Cardiac septum (tissue), 1 donor: ENCODE data around the gene CHAT. TPM values are rescaled to one million over a fixed set of nuclear protein-coding genes. Genes with fewer than 3 reads are reported as not detected.

Experiments
- DNase-seq: peaks from one replicate; pipeline ENCODE4 v3.0.0-alpha.2; 2020; ENCODE audit warnings: low spot score
- intact Hi-C: fragments of 100-400 bp; cut with DNase I; formaldehyde crosslinking; loops from one replicate; pipeline ENCODE4 v1.14.0; 2022
- long read RNA-seq: library from polyadenylated mRNA; unstranded; transcript quantifications from one replicate; pipeline ENCODE4 v2.0.0, GENCODE V29; 2021
- total RNA-seq: library from RNA; stranded (reverse); fragmentation: NEBNext Ultra II Directional; extraction: Animal tissue kit (Norgen Biotek cat#: 25700); gene quantifications from one replicate; pipeline ENCODE4 v1.2.1, GENCODE V29; 2021
- donor health status: DM: no; HTN: no; CAD: no.

The CHAT gene
- not detected for total RNA-seq
- long read RNA-seq = 0 reads

- peak; percentile 39 for DNase-seq
- intact Hi-C loops = no loop called here
Observed at GRCh38 chr10:49613882-49614241, at the start of gene CHAT. CHAT (plus strand) TSS chr10:49614037; CDS start chr10:49614190, 153 bp downstream.

DNA sequence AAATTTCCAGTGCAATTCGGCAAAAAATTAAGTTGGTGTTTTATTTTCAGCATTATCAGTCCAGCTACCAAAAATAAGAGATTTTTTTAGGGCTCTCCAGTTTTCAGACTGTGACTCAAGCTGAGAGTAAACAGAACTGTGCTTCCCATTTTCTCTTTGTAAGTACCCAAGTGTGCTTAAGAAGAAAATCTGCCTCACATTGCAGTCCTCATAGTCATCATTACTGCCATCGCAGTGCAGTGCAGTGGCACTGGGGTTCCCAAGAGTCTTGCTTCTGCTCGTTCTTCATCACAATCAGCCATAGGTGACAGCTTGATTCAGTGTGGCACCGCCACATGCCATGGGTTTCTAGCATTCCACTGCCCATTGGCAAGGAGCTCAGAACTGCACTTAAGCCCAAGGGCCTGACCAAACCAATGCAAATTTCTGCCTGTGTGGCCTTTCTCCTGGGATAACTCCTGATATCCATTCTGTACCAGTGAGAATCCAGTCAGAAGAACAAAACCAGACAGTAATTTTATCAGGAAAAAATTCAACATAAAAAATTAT lies 49.3 kb upstream of the CHAT start:
- DNase-seq = no peak
- intact Hi-C loops = no loop called here

DNA sequence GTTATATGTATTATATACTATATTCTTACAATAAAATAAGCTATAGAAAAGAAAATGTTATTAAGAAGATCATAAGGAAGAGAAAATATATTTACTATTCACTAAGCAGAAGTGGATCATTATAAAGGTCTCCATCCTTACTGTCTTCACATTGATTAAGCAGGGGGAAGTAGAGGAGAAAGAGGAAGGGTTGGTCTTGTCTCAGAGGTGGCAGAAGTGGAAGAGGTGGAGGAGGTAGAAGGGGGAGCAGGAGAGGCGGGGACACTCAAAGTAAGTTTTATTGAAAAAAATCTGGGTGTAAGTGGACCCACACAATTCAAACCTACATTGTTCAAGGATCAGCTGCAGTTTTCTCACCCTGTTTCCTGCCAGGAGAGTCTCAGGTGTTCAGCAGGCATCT lies 46.0 kb upstream of the CHAT start:
- intact Hi-C loops = no loop called here
- DNase-seq = no peak

DNA sequence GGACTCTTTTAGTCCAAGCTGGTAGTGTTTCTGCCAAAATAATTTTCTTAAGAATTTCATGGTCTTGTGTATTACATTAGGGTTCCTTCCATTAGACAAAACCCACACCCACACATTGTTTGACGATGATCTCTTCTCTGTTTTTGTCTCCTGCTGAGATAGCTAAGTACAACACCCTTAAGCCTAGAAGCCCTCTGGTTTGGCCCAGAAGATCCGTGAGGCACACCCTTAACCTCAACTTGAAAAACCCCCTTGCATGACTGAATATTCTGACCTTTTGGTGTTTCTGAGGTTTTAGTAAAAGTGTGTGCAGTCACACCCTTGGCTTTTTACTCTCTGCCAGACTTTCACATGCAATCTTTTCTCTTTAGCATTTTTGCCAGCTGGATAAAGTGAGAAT lies 45.6 kb upstream of the CHAT start:
- intact Hi-C loops = no loop called here
- DNase-seq = no peak

DNA sequence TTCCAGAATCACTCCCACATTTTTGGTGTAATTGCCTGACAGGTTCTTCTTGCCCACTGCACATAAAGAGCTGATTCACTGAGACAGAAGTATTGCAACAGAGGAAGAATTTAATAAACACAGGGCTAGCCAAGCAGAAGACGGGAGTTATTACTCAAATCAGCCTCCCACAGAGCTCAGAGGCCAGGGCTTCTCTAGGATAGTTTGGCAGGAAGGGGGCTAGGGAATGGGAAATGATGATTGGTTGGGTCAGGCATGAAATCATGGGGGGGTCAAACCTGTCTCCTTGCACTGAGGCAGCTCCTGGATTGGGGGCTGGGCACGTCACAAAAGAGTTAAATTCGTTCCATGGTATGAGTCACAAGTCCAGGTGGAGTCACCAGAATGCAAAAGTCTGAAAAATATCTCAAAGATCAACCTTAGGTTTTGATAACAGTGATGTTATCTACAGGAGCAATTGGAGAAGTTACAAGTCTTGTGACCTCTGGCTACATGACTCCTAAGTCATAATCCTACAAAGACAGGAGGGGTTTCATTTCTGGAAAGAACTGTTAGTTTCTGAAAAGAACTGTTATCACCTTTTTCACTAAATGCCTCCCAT lies 44.7 kb upstream of the CHAT start:
- no peak for DNase-seq
- intact Hi-C loops = no loop called here

GRCh38 chr10:49571388-49571787 lies 42.4 kb upstream of the CHAT start:
- intact Hi-C loops = no loop called here
- no peak for DNase-seq

DNA sequence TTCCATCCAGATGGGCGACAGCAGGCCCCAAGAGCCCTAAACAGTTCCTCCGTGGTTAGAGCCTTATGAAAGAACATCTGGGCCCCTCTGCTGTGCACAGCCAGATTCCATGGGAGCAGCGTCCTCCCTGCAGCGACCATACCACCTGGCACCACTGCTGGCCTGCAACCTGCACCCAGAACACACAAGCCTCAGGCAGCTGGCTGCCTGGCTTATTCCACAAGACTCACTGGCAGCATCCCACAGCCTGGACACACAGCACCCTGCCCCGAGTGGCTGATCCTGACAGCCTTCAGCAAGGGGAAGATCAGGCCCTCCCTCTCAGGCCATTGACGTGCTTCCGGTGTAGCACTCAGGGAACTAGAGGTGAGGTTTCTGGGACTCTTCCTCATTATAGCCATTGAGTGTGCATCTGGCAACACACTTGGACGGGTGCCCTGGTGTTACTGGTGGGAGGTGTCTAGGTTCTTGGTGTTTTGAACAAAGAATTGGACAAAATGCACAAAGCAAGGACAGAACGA lies 41.2 kb upstream of the CHAT start:
- DNase-seq = no peak
- intact Hi-C loops = no loop called here

GRCh38 chr10:49575489-49576072 lies 38.3 kb upstream of the CHAT start:
- intact Hi-C loops = no loop called here
- DNase-seq = no peak

GRCh38 chr10:49577182-49577925 lies 36.5 kb upstream of the CHAT start:
- intact Hi-C loops = no loop called here

DNA sequence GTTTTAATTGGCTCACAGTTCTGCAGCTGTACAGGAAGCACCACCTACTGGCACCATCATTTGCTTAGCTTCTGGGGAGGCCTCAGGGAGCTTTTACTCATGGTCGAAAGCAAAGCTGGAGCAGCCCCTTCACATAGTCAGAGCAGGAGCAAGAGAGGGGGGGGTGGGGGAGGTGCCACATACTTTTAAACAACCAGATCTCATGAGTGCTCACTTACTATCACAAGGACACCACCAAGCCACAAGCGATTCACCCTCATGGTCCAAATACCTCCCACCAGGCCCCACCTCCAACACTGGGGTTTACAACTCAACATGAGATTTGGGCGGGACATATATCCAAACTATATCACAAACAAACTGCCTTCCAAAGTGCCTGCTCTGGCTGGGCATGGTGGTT lies 35.4 kb upstream of the CHAT start:
- intact Hi-C loops = no loop called here
- DNase-seq = no peak

More at GRCh38 chr10:49577182-49577925, 36.5 kb upstream of the CHAT start:
- no peak for DNase-seq

- no peak for DNase-seq
- intact Hi-C loops = no loop called here
Observed at GRCh38 chr10:49579621-49580020, 34.2 kb upstream of the CHAT start.

DNA sequence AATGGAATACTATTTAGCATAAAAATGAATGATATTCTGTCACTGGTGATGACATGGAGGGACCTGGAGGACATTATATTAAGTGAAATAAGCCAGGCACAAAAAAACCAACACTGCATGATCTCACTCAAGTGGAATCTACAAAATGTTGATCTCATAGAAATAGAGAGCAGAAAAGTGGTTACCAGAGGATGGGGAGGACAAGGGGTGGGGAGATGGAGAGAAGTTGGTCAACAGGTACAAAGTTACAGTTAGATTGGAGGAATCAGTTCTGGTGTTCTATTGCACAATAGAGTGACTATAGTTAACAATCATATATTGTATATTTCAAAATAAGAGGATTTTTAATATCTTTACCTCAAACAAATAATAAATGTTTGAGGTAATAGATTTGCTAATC lies 28.4 kb upstream of the CHAT start:
- DNase-seq = no peak
- intact Hi-C loops = no loop called here

- no peak for DNase-seq
- intact Hi-C loops = no loop called here
Observed at GRCh38 chr10:49587981-49588380, 25.9 kb upstream of the CHAT start.

DNA sequence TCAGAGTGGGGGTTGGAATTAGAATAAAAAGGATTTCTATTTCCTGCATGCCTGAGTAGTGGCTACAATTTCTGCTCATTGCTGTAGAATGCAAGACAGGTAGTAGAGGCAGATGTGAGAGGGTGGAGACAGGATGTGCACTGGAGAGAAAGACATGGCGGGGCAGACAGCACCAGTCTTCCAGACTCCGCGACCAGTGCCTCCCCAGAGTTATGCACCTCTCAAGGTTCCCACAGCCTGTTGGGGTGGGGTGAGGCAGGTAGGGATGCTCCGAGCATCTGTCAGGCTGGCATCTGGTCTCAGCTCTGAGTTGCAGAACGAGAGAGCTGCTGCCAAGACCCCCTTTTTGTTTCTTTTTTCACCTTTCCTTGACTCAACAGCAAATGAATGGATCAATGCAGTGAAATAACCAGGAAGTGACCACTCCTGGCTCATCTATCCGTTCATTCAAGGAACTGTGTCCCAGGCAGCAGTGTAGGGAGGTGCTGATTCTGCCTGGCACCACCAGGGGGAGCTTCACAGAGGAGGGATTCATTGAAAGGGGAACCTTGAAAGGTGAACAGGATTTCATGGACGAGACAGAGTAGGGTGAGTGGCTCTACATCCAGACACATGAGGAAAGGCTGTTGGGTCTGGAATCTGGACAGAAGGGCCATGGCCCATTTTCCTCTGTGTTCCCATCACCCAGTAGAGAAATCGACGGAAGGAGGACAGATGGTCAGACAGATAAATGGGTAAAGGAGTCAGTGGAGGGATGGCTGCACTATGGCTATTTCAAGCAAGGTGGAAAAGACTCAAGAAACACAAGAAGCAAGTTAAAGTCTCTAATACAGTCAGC lies 20.9 kb upstream of the CHAT start:
- DNase-seq = peak; percentile 76
- intact Hi-C loops = loop anchor here (10.0 kb wide), 1 partner anchor 632 kb away; no protein-coding TSS in a partner anchor

DNA sequence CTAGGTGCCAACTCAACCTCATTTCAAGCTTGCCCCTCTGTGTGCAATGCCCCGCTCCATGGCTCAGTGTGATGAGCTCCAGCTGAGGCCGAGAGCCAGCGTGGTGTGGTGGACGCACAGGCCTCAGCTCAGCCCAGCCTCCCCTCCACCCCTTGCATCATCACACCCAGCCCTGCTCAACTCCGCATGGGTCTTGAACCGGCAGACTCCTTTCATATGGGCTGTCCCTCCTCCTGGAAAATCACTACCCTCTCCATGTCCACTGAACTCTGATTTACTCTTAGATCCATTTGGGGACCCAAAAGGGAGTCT lies 20.3 kb upstream of the CHAT start:
- DNase-seq = peak; percentile 44
- intact Hi-C loops = loop anchor here (10.0 kb wide), 1 partner anchor 631 kb away; no protein-coding TSS in a partner anchor

GRCh38 chr10:49593998-49594397 lies 19.8 kb upstream of the CHAT start:
- intact Hi-C loops = loop anchor here (10.0 kb wide), 1 partner anchor 631 kb away; no protein-coding TSS in a partner anchor
- peak; percentile 43 for DNase-seq

DNA sequence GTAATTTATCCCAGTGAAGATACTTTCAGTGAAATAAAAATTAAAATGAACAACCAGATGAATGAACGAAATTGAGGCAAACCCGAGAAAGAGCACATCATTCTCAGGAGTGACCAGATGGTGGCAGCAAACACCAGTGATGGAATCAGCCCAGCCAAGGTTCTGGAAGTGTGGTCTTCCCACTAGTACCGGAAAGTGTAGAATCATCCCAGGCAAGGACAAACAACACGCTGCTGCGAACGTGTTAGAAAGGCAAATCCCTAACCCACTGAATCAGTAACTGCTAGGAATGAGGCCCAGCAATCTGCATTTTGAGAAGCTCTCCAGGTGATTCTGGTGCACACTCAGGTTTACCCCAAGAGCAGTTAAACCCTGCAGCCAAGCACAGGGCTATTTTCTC lies 19.2 kb upstream of the CHAT start:
- peak; percentile 51 for DNase-seq
- intact Hi-C loops = loop anchor here (10.0 kb wide), 1 partner anchor 630 kb away; no protein-coding TSS in a partner anchor

DNA sequence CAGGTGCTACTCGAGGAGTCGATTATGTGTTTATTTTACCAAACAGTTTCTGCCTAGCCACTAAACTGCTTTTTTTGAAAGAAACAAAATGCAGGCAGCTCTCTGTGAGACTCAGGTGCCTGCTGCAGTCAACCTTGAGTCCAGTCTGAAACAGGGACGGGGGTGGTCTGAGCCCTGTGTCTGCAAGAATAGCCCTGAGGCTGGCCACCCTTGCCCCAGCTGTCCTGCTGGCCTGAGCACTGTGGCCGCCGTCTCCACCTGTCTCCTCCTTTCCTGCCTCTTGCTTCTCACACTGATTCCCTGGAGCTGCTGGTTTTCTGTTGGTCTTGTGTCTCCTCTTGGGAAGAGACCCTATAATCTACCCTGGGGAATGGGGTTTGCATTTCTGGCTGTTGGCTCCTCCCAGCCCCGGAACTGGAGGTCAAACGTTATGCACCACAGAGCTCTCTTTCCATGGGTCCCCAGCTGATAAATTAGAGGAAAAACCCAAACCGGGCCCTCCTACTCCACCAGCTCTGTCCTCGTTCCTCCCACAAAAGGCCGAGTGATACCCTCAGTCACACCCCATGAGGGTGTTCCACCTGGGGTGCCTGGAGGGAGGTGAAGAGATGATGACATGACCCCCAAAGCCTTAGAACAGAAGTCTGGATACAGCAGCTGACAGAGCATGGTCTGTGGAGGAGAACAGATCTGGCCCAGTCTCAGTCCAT lies 18.7 kb upstream of the CHAT start:
- intact Hi-C loops = loop anchor here (10.0 kb wide), 1 partner anchor 630 kb away; no protein-coding TSS in a partner anchor
- DNase-seq = peak; percentile 27
